ENCODE data around the gene IQSEC3. TPM values are rescaled to one million over a fixed set of nuclear protein-coding genes. Genes with fewer than 3 reads are reported as not detected.

Gene IQSEC3
- total RNA-seq, 3 donors from 2014 or later (not counting 1 experiment from before 2014, with no cell fraction given): 4.4 to 7.1 (median 5.3) TPM

DNA sequence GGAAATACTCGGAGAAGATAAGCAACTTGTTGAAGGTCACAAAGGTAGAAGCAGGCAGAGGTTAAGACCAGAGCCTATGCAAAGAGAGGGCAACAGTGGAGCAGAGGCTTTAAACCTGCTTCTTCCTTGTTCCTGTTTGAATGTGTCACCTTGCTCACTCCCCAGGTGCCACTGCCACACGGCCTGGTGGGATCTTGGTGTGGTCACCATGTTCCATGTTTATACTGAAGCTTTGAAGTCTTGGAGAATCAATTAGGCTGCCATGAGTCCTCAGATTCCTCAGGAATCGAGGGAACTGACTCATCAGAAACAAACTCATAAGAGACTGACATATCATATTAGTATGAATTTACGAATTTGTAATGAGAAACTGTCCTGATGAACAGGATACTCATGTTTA, 46.8 kb downstream of the IQSEC3 start:
- no peak for TF ChIP-seq CTCF (IDR thresholded peaks at IDR 0.05)
- WGBS (ENCODE audit: insufficient coverage): 79% methylated on average over 2 of the region's 4 CpGs

GRCh38 chr12:114626-115211, 48.2 kb downstream of the IQSEC3 start:
- Histone ChIP-seq H3K4me1 (ENCODE audit: control insufficient read depth, insufficient read depth, low read length) (no peaks in the 10 kb centered on the region), H3K27ac (ENCODE audit: low read length) (no peak overlapping the region), H3K36me3 (ENCODE audit: control insufficient read depth, insufficient read depth, low read length) (no peaks in the 10 kb centered on the region), H3K9me3 (ENCODE audit: control insufficient read depth, insufficient read depth, low read length) (no peaks in the 10 kb centered on the region), H3K27me3 (ENCODE audit: control insufficient read depth, insufficient read depth, low read length) (no peaks in the 10 kb centered on the region), H3K4me3 (ENCODE audit: low read length) (no peak overlapping the region)
- Mint-ChIP-seq H3K4me1 (peaks cover 0 to 3% of the 10 kb centered on the region in 2 donors), H3K27ac (no peak overlapping the region), H3K4me3 (no peak overlapping the region), H3K27me3 (ENCODE audit: low read depth in 2 of 2) (peaks cover 18 to 37% of the 10 kb centered on the region in 2 donors), H3K9me3 (no peaks in the 10 kb centered on the region), H3K36me3 (no peaks in the 10 kb centered on the region)
- DNase-seq: no peak
- intact Hi-C loops (cut with micrococcal nuclease): no loop called here
- TF ChIP-seq CTCF (IDR thresholded peaks at IDR 0.05): no peak
- WGBS (ENCODE audit: insufficient coverage): 75% methylated on average over 4 of the region's 4 CpGs
- ATAC-seq: no peak

More for the DNA sequence above, 46.8 kb downstream of the IQSEC3 start:
- Histone ChIP-seq H3K36me3 (ENCODE audit: control insufficient read depth, insufficient read depth, low read length) (no peaks in the 10 kb centered on the region), H3K4me1 (ENCODE audit: control insufficient read depth, insufficient read depth, low read length) (no peaks in the 10 kb centered on the region), H3K27ac (ENCODE audit: low read length) (no peak overlapping the region), H3K4me3 (ENCODE audit: low read length) (no peak overlapping the region), H3K27me3 (ENCODE audit: control insufficient read depth, insufficient read depth, low read length) (no peaks in the 10 kb centered on the region), H3K9me3 (ENCODE audit: control insufficient read depth, insufficient read depth, low read length) (no peaks in the 10 kb centered on the region)
- peaks cover 19 to 44% of the 10 kb centered on the region in 2 donors for H3K27me3 Mint-ChIP-seq (ENCODE audit: low read depth in 2 of 2)
- ATAC-seq: no peak
- H3K9me3 Mint-ChIP-seq: no peaks in the 10 kb centered on the region
- H3K4me1 Mint-ChIP-seq: peaks cover 0 to 7% of the 10 kb centered on the region in 2 donors
- intact Hi-C loops (cut with micrococcal nuclease): no loop called here
- no peak overlapping the region for H3K27ac Mint-ChIP-seq
- no peak for DNase-seq
- no peaks in the 10 kb centered on the region for H3K36me3 Mint-ChIP-seq
- no peak overlapping the region for H3K4me3 Mint-ChIP-seq

- no peaks in the 10 kb centered on the region for H3K36me3 ChIP-seq (ENCODE audit: control insufficient read depth, insufficient read depth, low read length)
- no peaks in the 10 kb centered on the region for H3K27me3 ChIP-seq (ENCODE audit: control insufficient read depth, insufficient read depth, low read length)
- no peak overlapping the region for H3K27ac ChIP-seq (ENCODE audit: low read length)
- H3K4me1 ChIP-seq (ENCODE audit: control insufficient read depth, insufficient read depth, low read length): no peaks in the 10 kb centered on the region
- Mint-ChIP-seq H3K4me3 (no peak overlapping the region), H3K4me1 (no peaks in the 10 kb centered on the region), H3K27me3 (ENCODE audit: low read depth in 2 of 2) (peaks cover 17 to 45% of the 10 kb centered on the region in 2 donors), H3K9me3 (no peaks in the 10 kb centered on the region), H3K36me3 (no peaks in the 10 kb centered on the region), H3K27ac (no peak overlapping the region)
- DNase-seq (no peak), ATAC-seq (no peak)
- no peak overlapping the region for H3K4me3 ChIP-seq (ENCODE audit: low read length)
- H3K9me3 ChIP-seq (ENCODE audit: control insufficient read depth, insufficient read depth, low read length): no peaks in the 10 kb centered on the region
- intact Hi-C loops (cut with micrococcal nuclease): no loop called here
- WGBS (ENCODE audit: insufficient coverage): 85% methylated on average over 5 of the region's 5 CpGs
- TF ChIP-seq CTCF (IDR thresholded peaks at IDR 0.05): no peak
These were observed 49.0 kb downstream of the IQSEC3 start for GRCh38 chr12:115518-115917.

All from natural killer cell (primary cell).